Spinal cord (tissue), 10 donors: Measurements from ENCODE around the gene SIAH2. TPM values are rescaled to one million over a fixed set of nuclear protein-coding genes. Genes with fewer than 3 reads are reported as not detected.

Source experiments
- DNase-seq, 6 donors: peaks; one replicate each; pipeline versions ENCODE4 v3.0.0 to v3.0.0-alpha.2; 2013 to 2015; ENCODE audit warnings: low spot score in 6 of 6, low read depth in 4 of 6
- H3K27ac ChIP-seq: one replicate; pipeline ENCODE4 v1.5.1; 2013; ENCODE audit warnings: low read depth, low read length, control low read depth
- H3K27me3 ChIP-seq: one replicate; pipeline ENCODE4 v1.6.1; 2013; ENCODE audit warnings: low read length; ENCODE audit not compliant: control insufficient read depth, insufficient read depth
- H3K36me3 ChIP-seq: one replicate; pipeline ENCODE4 v1.6.1; 2013; ENCODE audit warnings: low read length; ENCODE audit not compliant: control insufficient read depth, insufficient read depth
- H3K4me1 ChIP-seq: one replicate; pipeline ENCODE4 v1.6.1; 2013; ENCODE audit warnings: low read length; ENCODE audit not compliant: control insufficient read depth, insufficient read depth
- H3K4me3 ChIP-seq: one replicate; pipeline ENCODE4 v1.5.1; 2013; ENCODE audit warnings: low read depth, low read length, control low read depth
- H3K9me3 ChIP-seq: one replicate; pipeline ENCODE4 v1.6.1; 2013; ENCODE audit warnings: low read length; ENCODE audit not compliant: control insufficient read depth, insufficient read depth
- WGBS: methylation state at CpG from one replicate; pipeline ENCODE4 v1.1.5; 2013; ENCODE audit warnings: missing lambda C conversion rate; ENCODE audit not compliant: insufficient coverage; 5-methylcytosine and 5-hydroxymethylcytosine counted together
- polyA plus RNA-seq, 2 donors: library from polyadenylated mRNA; unstranded; fragments of 120-200 nt; gene quantifications; one replicate each; pipeline ENCODE4 v1.2.1, GENCODE V29; 2013; ENCODE audit not compliant: insufficient read length in 2 of 2
- total RNA-seq, 2 donors: library from RNA; depleted of rRNA in 1 of 2; stranded (reverse); fragments of 120-200 nt in 1 of 2; fragments of >200 nt in 1 of 2; gene quantifications; one replicate each; pipeline versions ENCODE4 v1.2.3 to v1.2.4, GENCODE V29; 2013 to 2014
- donor health status: healthy.

Gene SIAH2
- total and polyA plus RNA-seq, 4 donors: 22.6 to 27.2 (median 24.7) TPM

GRCh38 chr3:150738688-150739087 is 24.3 kb downstream of the SIAH2 start:
- peaks cover 4% of the 10 kb centered on the region for H3K4me1 ChIP-seq
- H3K27me3 ChIP-seq: no peaks in the 10 kb centered on the region
- H3K9me3 ChIP-seq: no peaks in the 10 kb centered on the region
- DNase-seq: peak in 1 of 6 donors; percentile 27
- WGBS: no CpG with 5 or more reads among the region's 4 CpGs
- H3K4me3 ChIP-seq: no peak overlapping the region
- H3K27ac ChIP-seq: no peak overlapping the region
- H3K36me3 ChIP-seq: peaks cover 6% of the 10 kb centered on the region

GRCh38 chr3:150737874-150738679 is 24.9 kb downstream of the SIAH2 start:
- H3K4me3 ChIP-seq: no peak overlapping the region
- peaks cover 6% of the 10 kb centered on the region for H3K36me3 ChIP-seq
- WGBS: no CpG with 5 or more reads among the region's 2 CpGs
- DNase-seq: no peak
- H3K4me1 ChIP-seq: peaks cover 4% of the 10 kb centered on the region
- H3K9me3 ChIP-seq: no peaks in the 10 kb centered on the region
- H3K27me3 ChIP-seq: no peaks in the 10 kb centered on the region
- no peak overlapping the region for H3K27ac ChIP-seq

- peaks cover 3% of the 10 kb centered on the region for H3K36me3 ChIP-seq
- H3K27ac ChIP-seq: no peak overlapping the region
- 86% methylated on average over 4 of the region's 8 CpGs for WGBS
- DNase-seq: no peak
- peaks cover 4% of the 10 kb centered on the region for H3K4me1 ChIP-seq
- no peak overlapping the region for H3K4me3 ChIP-seq
- no peaks in the 10 kb centered on the region for H3K27me3 ChIP-seq
- H3K9me3 ChIP-seq: no peaks in the 10 kb centered on the region
Observed at GRCh38 chr3:150736903-150737832, 25.8 kb downstream of the SIAH2 start.

GRCh38 chr3:150736316-150736719 is 26.7 kb downstream of the SIAH2 start:
- no peaks in the 10 kb centered on the region for H3K36me3 ChIP-seq
- no peak overlapping the region for H3K4me3 ChIP-seq
- peaks cover 4% of the 10 kb centered on the region for H3K4me1 ChIP-seq
- no peaks in the 10 kb centered on the region for H3K27me3 ChIP-seq
- no peak overlapping the region for H3K27ac ChIP-seq
- no peaks in the 10 kb centered on the region for H3K9me3 ChIP-seq
- DNase-seq: no peak
- 36% methylated on average over 2 of the region's 2 CpGs for WGBS

GRCh38 chr3:150734795-150735119 is 28.2 kb downstream of the SIAH2 start:
- H3K4me1 ChIP-seq: peaks cover 4% of the 10 kb centered on the region
- WGBS: 62% methylated on average over 1 of the region's 1 CpG

GRCh38 chr3:150733936-150734794 is 28.8 kb downstream of the SIAH2 start:
- H3K27me3 ChIP-seq: no peaks in the 10 kb centered on the region
- H3K36me3 ChIP-seq: no peaks in the 10 kb centered on the region
- no peak overlapping the region for H3K27ac ChIP-seq
- peaks cover 4% of the 10 kb centered on the region for H3K4me1 ChIP-seq
- no peak overlapping the region for H3K4me3 ChIP-seq
- no peak for DNase-seq
- 82% methylated on average over 6 of the region's 9 CpGs for WGBS
- no peaks in the 10 kb centered on the region for H3K9me3 ChIP-seq

More at GRCh38 chr3:150734795-150735119, 28.2 kb downstream of the SIAH2 start:
- Histone ChIP-seq H3K27ac (no peak overlapping the region), H3K27me3 (no peaks in the 10 kb centered on the region), H3K4me3 (no peak overlapping the region), H3K9me3 (no peaks in the 10 kb centered on the region), H3K36me3 (no peaks in the 10 kb centered on the region)
- DNase-seq: no peak

GRCh38 chr3:150733373-150733935 is 29.5 kb downstream of the SIAH2 start:
- no peak overlapping the region for H3K27ac ChIP-seq
- no peaks in the 10 kb centered on the region for H3K36me3 ChIP-seq
- no peak for DNase-seq
- H3K9me3 ChIP-seq: no peaks in the 10 kb centered on the region
- H3K27me3 ChIP-seq: no peaks in the 10 kb centered on the region
- H3K4me1 ChIP-seq: peaks cover 4% of the 10 kb centered on the region
- no peak overlapping the region for H3K4me3 ChIP-seq
- 82% methylated on average over 6 of the region's 8 CpGs for WGBS

GRCh38 chr3:150729682-150730360 is 33.1 kb downstream of the SIAH2 start:
- no peak for DNase-seq
- Histone ChIP-seq H3K27me3 (no peaks in the 10 kb centered on the region), H3K4me3 (no peak overlapping the region), H3K9me3 (no peaks in the 10 kb centered on the region), H3K36me3 (no peaks in the 10 kb centered on the region), H3K4me1 (peaks cover 4% of the 10 kb centered on the region), H3K27ac (no peak overlapping the region)
- WGBS: 95% methylated on average over 8 of the region's 9 CpGs
